Measurements from ENCODE around the gene SMAD9. TPM values are rescaled to one million over a fixed set of nuclear protein-coding genes. Genes with fewer than 3 reads are reported as not detected.

The SMAD9 gene
- polyA plus RNA-seq, 1 of the 3 experiments (the other 2 are of a cell fraction), result 3.1 TPM

GRCh38 chr13:36807616-36808015 lies 112.4 kb downstream of the SMAD9 start:
- POLR2A ChIA-PET, result no interaction called here
- no peaks in the 10 kb centered on the region for H3K4me1 ChIP-seq (ENCODE audit: control insufficient read depth in 1 of 2, insufficient read depth in 2 of 2, low read depth in 1 of 2, low read length in 1 of 2)
- WGBS (ENCODE audit: low lambda C conversion rate), result 75% methylated on average over 2 of the region's 2 CpGs

GRCh38 chr13:36806102-36806501 lies 113.9 kb downstream of the SMAD9 start:
- POLR2A ChIA-PET, result no interaction called here
- Histone ChIP-seq H3F3A (replicated peaks; ENCODE audit: insufficient read depth) (no peaks in the 10 kb centered on the region), H3K9me2 (no peaks in the 10 kb centered on the region), H3K27me3 (ENCODE audit: insufficient read depth) (no peaks in the 10 kb centered on the region), H3K9ac (no peak overlapping the region), H3K27ac (ENCODE audit: low read depth in 2 of 2, low read length in 1 of 2) (no peak overlapping the region), H3K9me3 (no peaks in the 10 kb centered on the region), H2AFZ (ENCODE audit: low read depth) (no peak overlapping the region), H4K20me1 (ENCODE audit: insufficient read depth) (no peaks in the 10 kb centered on the region), H3K4me3 (ENCODE audit: low read depth in 2 of 2, low read length in 1 of 2) (no peak overlapping the region), H3K4me1 (ENCODE audit: control insufficient read depth in 1 of 2, insufficient read depth in 2 of 2, low read depth in 1 of 2, low read length in 1 of 2) (no peaks in the 10 kb centered on the region), H3K36me3 (replicated peaks in 1 of 2; ENCODE audit: control insufficient read depth in 1 of 2, insufficient read depth in 2 of 2, low read length in 1 of 2) (no peaks in the 10 kb centered on the region), H3K4me2 (no peak overlapping the region), H3K79me2 (ENCODE audit: insufficient read depth) (no peaks in the 10 kb centered on the region)
- no peak for DNase-seq
- TF ChIP-seq RXRA (IDR thresholded peaks at IDR 0.05; ENCODE audit: borderline replicate concordance, low read depth) (no peak), NRF1 (IDR thresholded peaks at IDR 0.05; ENCODE audit: low read depth, low read length) (no peak), EP300 (IDR thresholded peaks at IDR 0.05; ENCODE audit: borderline replicate concordance in 1 of 2, low read depth in 1 of 2, low read length in 1 of 2) (no peak), MAX (IDR thresholded peaks at IDR 0.05; ENCODE audit: low read depth) (no peak)
- WGBS (ENCODE audit: low lambda C conversion rate), result 96% methylated on average over 2 of the region's 2 CpGs
- CTCF ChIA-PET, result interaction anchor here (1.0 to 1.6 kb wide), 2 partner anchors 9 to 52 kb away, joined by 3 to 5 read pairs; no protein-coding TSS in a partner anchor

More at GRCh38 chr13:36807616-36808015, 112.4 kb downstream of the SMAD9 start:
- Histone ChIP-seq H3K9me3 (no peaks in the 10 kb centered on the region), H4K20me1 (ENCODE audit: insufficient read depth) (no peaks in the 10 kb centered on the region), H3K4me2 (no peak overlapping the region), H3K27ac (ENCODE audit: low read depth in 2 of 2, low read length in 1 of 2) (no peak overlapping the region), H3K36me3 (replicated peaks in 1 of 2; ENCODE audit: control insufficient read depth in 1 of 2, insufficient read depth in 2 of 2, low read length in 1 of 2) (no peaks in the 10 kb centered on the region), H3F3A (replicated peaks; ENCODE audit: insufficient read depth) (no peaks in the 10 kb centered on the region), H3K4me3 (ENCODE audit: low read depth in 2 of 2, low read length in 1 of 2) (no peak overlapping the region), H3K27me3 (ENCODE audit: insufficient read depth) (no peaks in the 10 kb centered on the region), H2AFZ (ENCODE audit: low read depth) (no peak overlapping the region), H3K9ac (no peak overlapping the region), H3K9me2 (no peaks in the 10 kb centered on the region), H3K79me2 (ENCODE audit: insufficient read depth) (no peaks in the 10 kb centered on the region)
- no peak for TF ChIP-seq EP300 (IDR thresholded peaks at IDR 0.05; ENCODE audit: borderline replicate concordance in 1 of 2, low read depth in 1 of 2, low read length in 1 of 2)
- no peak for TF ChIP-seq FOXJ3 (CRISPR knock-in tag; IDR thresholded peaks at IDR 0.05)
- no peak for TF ChIP-seq RAD21 (IDR thresholded peaks at IDR 0.05; ENCODE audit: low read length)
- CTCF ChIA-PET, result interaction anchor here (0.8 to 1.6 kb wide), 2 partner anchors 8 to 51 kb away, joined by 5 to 7 read pairs; no protein-coding TSS in a partner anchor
- no peak for DNase-seq

- Histone ChIP-seq H4K20me1 (ENCODE audit: insufficient read depth) (no peaks in the 10 kb centered on the region), H3K36me3 (replicated peaks in 1 of 2; ENCODE audit: control insufficient read depth in 1 of 2, insufficient read depth in 2 of 2, low read length in 1 of 2) (no peaks in the 10 kb centered on the region), H3K27me3 (ENCODE audit: insufficient read depth) (no peaks in the 10 kb centered on the region), H3F3A (replicated peaks; ENCODE audit: insufficient read depth) (no peaks in the 10 kb centered on the region), H3K4me3 (ENCODE audit: low read depth in 2 of 2, low read length in 1 of 2) (no peak overlapping the region), H3K4me1 (ENCODE audit: control insufficient read depth in 1 of 2, insufficient read depth in 2 of 2, low read depth in 1 of 2, low read length in 1 of 2) (no peaks in the 10 kb centered on the region), H2AFZ (ENCODE audit: low read depth) (no peak overlapping the region), H3K79me2 (ENCODE audit: insufficient read depth) (no peaks in the 10 kb centered on the region), H3K27ac (ENCODE audit: low read depth in 2 of 2, low read length in 1 of 2) (no peak overlapping the region), H3K9ac (no peak overlapping the region), H3K9me3 (no peaks in the 10 kb centered on the region), H3K9me2 (no peaks in the 10 kb centered on the region), H3K4me2 (no peak overlapping the region)
- 45% methylated on average over 6 of the region's 6 CpGs for WGBS (ENCODE audit: low lambda C conversion rate)
- POLR2A ChIA-PET, result no interaction called here
- CTCF ChIA-PET, result no interaction called here
- TF ChIP-seq JUND (IDR thresholded peaks at IDR 0.05), result no peak
- DNase-seq, result no peak
Measured at GRCh38 chr13:36804588-36804987, 115.5 kb downstream of the SMAD9 start.
